C4-2B (cell line): ENCODE results near the gene NID2.

ENCODE experiments used
- CTCF ChIP-seq: fragments of 450-650 bp; conservative IDR thresholded peaks from 2 replicates; pipeline ENCODE4 v1.5.1; 2017; ENCODE audit warnings: mild to moderate bottlenecking
- ZFX ChIP-seq: fragments of 450-650 bp; IDR thresholded peaks from 2 replicates; pipeline ENCODE4 v1.6.1; 2017

DNA sequence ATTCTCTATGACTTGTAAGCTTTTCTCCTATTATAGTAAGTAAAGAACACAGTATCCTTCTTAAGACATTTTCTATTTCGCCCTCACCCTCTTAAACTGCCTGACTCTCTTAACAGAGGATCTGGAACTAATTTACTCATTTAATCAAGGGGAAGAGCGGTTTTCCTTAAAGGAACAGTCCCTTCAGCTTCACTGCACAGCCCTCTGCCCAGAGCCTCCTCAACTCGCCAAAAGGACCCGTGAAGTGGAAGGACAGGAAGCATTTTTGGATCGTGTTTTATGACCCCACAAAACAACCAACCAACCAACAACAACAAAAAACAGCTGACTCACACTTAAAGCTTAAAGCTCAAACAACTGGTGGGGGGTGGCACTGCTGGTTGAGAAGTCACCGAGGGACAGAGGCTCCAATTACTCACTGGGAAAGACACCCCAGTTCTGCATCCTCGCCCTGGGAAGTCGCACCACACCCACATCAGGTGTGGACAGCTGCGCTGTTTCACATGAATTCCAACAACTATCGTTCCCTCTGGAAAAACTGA lies 35.7 kb downstream of the NID2 start:
- TF ChIP-seq CTCF = no peak
- no peak for TF ChIP-seq ZFX
